T-helper 1 cell (primary cell): ENCODE measurements around the gene CHST11.
A peak's percentile ranks its signal among the peaks of the same experiment; 100 is the strongest.

ENCODE experiments used
- DNase-seq, 5 donors: peaks; one replicate each; pipeline ENCODE4 v3.0.0-alpha.2; 2012 to 2020

The CHST11 gene

GRCh38 chr12:104704224-104704779, 247.6 kb downstream of the CHST11 start:
- no peak for DNase-seq

- DNase-seq = no peak
Measured at GRCh38 chr12:104707194-104707593, 250.4 kb downstream of the CHST11 start.

GRCh38 chr12:104707794-104708558, 251.2 kb downstream of the CHST11 start:
- DNase-seq = no peak

- DNase-seq = no peak
Measured at GRCh38 chr12:104708891-104709290, 252.1 kb downstream of the CHST11 start.

- no peak for DNase-seq
Measured at GRCh38 chr12:104709692-104710435, 253.1 kb downstream of the CHST11 start.

- no peak for DNase-seq
Measured at GRCh38 chr12:104710940-104711689, 254.4 kb downstream of the CHST11 start.

GRCh38 chr12:104712477-104712876, 255.7 kb downstream of the CHST11 start:
- DNase-seq = no peak

- DNase-seq = no peak
Measured at GRCh38 chr12:104712968-104713367, 256.2 kb downstream of the CHST11 start.

- no peak for DNase-seq
Measured at GRCh38 chr12:104713444-104713843, 256.7 kb downstream of the CHST11 start.

GRCh38 chr12:104714369-104714768, 257.6 kb downstream of the CHST11 start:
- no peak for DNase-seq

GRCh38 chr12:104716172-104716571, 259.4 kb downstream of the CHST11 start:
- no peak for DNase-seq

GRCh38 chr12:104718304-104718929, 261.7 kb downstream of the CHST11 start:
- no peak for DNase-seq

- no peak for DNase-seq
Measured at GRCh38 chr12:104719700-104720338, 263.1 kb downstream of the CHST11 start.

- DNase-seq = peak; percentile 37 to 85 (median 62)
Measured at GRCh38 chr12:104720339-104721038, 263.7 kb downstream of the CHST11 start.

- DNase-seq = no peak
Measured at GRCh38 chr12:104721039-104721405, 264.3 kb downstream of the CHST11 start.

GRCh38 chr12:104721936-104722335, 265.2 kb downstream of the CHST11 start:
- DNase-seq = no peak

GRCh38 chr12:104722601-104723534, 266.1 kb downstream of the CHST11 start:
- no peak for DNase-seq

- no peak for DNase-seq
Measured at GRCh38 chr12:104723895-104724294, 267.1 kb downstream of the CHST11 start.

- no peak for DNase-seq
Measured at GRCh38 chr12:104724992-104725585, 268.3 kb downstream of the CHST11 start.

- no peak for DNase-seq
Measured at GRCh38 chr12:104725610-104726009, 268.9 kb downstream of the CHST11 start.
